CD14-positive monocyte (primary cell): ENCODE measurements around the gene LLGL2. TPM values are rescaled to one million over a fixed set of nuclear protein-coding genes. Genes with fewer than 3 reads are reported as not detected.
A peak's percentile ranks its signal among the peaks of the same experiment; 100 is the strongest.

Experiments used
- DNase-seq, 3 donors: peaks; one replicate each; pipeline ENCODE4 v3.0.0-alpha.2; 2011 to 2022
- H2AFZ ChIP-seq: 2 replicates; pipeline ENCODE4 v1.6.0; 2012; ENCODE audit warnings: mild to moderate bottlenecking, low read depth, low read length, inconsistent platforms; ENCODE audit not compliant: insufficient read depth, poor library complexity, severe bottlenecking
- H3K27ac ChIP-seq, 2 donors: 1 replicate in 1 of 2; 2 replicates in 1 of 2; pipeline ENCODE4 v1.5.1; 2012 to 2013; ENCODE audit warnings: low read length in 2 of 2, control low read depth in 1 of 2, inconsistent platforms in 1 of 2, low read depth in 1 of 2, mild to moderate bottlenecking in 1 of 2
- H3K27me3 ChIP-seq, 2 donors: one replicate each; pipeline versions ENCODE4 v1.6.0 to v1.6.1; 2011 to 2013; ENCODE audit warnings: low read length in 2 of 2; ENCODE audit not compliant: control insufficient read depth in 2 of 2, insufficient read depth in 2 of 2
- H3K36me3 ChIP-seq, 2 donors: replicated peaks in 1 of 2; 1 replicate in 1 of 2; 2 replicates in 1 of 2; pipeline versions ENCODE4 v1.5.1 to v1.6.1; 2012 to 2013; ENCODE audit warnings: low read length in 2 of 2, control low read depth in 1 of 2, inconsistent platforms in 1 of 2, mild to moderate bottlenecking in 1 of 2; ENCODE audit not compliant: insufficient read depth in 2 of 2, control insufficient read depth in 1 of 2
- H3K4me1 ChIP-seq, 2 donors: 1 replicate in 1 of 2; 2 replicates in 1 of 2; pipeline versions ENCODE4 v1.5.1 to v1.6.1; 2012 to 2013; ENCODE audit warnings: low read length in 2 of 2, control low read depth in 1 of 2, inconsistent platforms in 1 of 2, mild to moderate bottlenecking in 1 of 2, moderate library complexity in 1 of 2; ENCODE audit not compliant: insufficient read depth in 2 of 2, control insufficient read depth in 1 of 2
- H3K4me2 ChIP-seq: replicated peaks from 2 replicates; pipeline ENCODE3; 2012; ENCODE audit warnings: low read length, moderate library complexity, mild to moderate bottlenecking; ENCODE audit not compliant: poor library complexity, severe bottlenecking; ENCODE audit errors: extremely low read depth
- H3K4me3 ChIP-seq, 3 experiments: fragments of 200-600 bp in 1 of 3; sonication (generic) in 1 of 3; replicated peaks in 1 of 3; 1 replicate in 2 of 3; 2 replicates in 1 of 3; pipeline ENCODE4 v1.5.1; 2011 to 2013; ENCODE audit warnings: low read length in 3 of 3, mild to moderate bottlenecking in 3 of 3, control low read depth in 2 of 3, low read depth in 2 of 3, inconsistent platforms in 1 of 3, moderate library complexity in 1 of 3
- H3K79me2 ChIP-seq: 2 replicates; pipeline ENCODE4 v1.6.0; 2012; ENCODE audit warnings: mild to moderate bottlenecking, control low read depth, inconsistent platforms, low read length, moderate library complexity; ENCODE audit not compliant: insufficient read depth
- H3K9ac ChIP-seq: 2 replicates; pipeline ENCODE4 v1.6.0; 2017; ENCODE audit warnings: low read length, mild to moderate bottlenecking; ENCODE audit not compliant: insufficient read depth, poor library complexity, severe bottlenecking
- H3K9me3 ChIP-seq, 2 donors: replicated peaks in 1 of 2; 1 replicate in 1 of 2; 2 replicates in 1 of 2; pipeline versions ENCODE4 v1.5.1 to v1.6.1; 2012 to 2013; ENCODE audit warnings: low read length in 2 of 2, control low read depth in 1 of 2; ENCODE audit not compliant: control insufficient read depth in 1 of 2, insufficient read depth in 1 of 2
- H4K20me1 ChIP-seq: 2 replicates; pipeline ENCODE4 v1.6.0; 2012; ENCODE audit warnings: mild to moderate bottlenecking, low read length, control low read depth, moderate library complexity; ENCODE audit not compliant: insufficient read depth
- H3K27ac Mint-ChIP-seq, 7 donors: one replicate each; pipeline ENCODE4 v1.8.0; 2020; ENCODE audit warnings: mild to moderate bottlenecking in 7 of 7, mixed read lengths in 7 of 7, moderate library complexity in 6 of 7, inconsistent platforms in 2 of 7
- H3K27me3 Mint-ChIP-seq, 3 donors: one replicate each; pipeline ENCODE4 v1.8.0; 2021 to 2022; ENCODE audit warnings: low read depth in 3 of 3, mild to moderate bottlenecking in 3 of 3, mixed read lengths in 3 of 3, moderate library complexity in 3 of 3, inconsistent platforms in 1 of 3
- H3K36me3 Mint-ChIP-seq, 2 donors: one replicate each; pipeline ENCODE4 v1.8.0; 2020; ENCODE audit warnings: mixed read lengths in 2 of 2, inconsistent platforms in 1 of 2, mild to moderate bottlenecking in 1 of 2
- H3K4me1 Mint-ChIP-seq: one replicate; pipeline ENCODE4 v1.8.0; 2020; ENCODE audit warnings: mild to moderate bottlenecking, mixed read lengths
- H3K4me3 Mint-ChIP-seq, 2 donors: one replicate each; pipeline ENCODE4 v1.8.0; 2020; ENCODE audit warnings: mild to moderate bottlenecking in 2 of 2, mixed read lengths in 2 of 2, moderate library complexity in 1 of 2
- H3K9me3 Mint-ChIP-seq, 7 donors: one replicate each; pipeline ENCODE4 v1.8.0; 2020 to 2022; ENCODE audit warnings: mixed read lengths in 7 of 7, mild to moderate bottlenecking in 6 of 7, moderate library complexity in 6 of 7, inconsistent platforms in 2 of 7
- WGBS: methylation state at CpG from one replicate; pipeline ENCODE4 v1.1.5; 2013; ENCODE audit warnings: missing lambda C conversion rate; ENCODE audit not compliant: insufficient coverage; 5-methylcytosine and 5-hydroxymethylcytosine counted together
- intact Hi-C, 2 donors: fragments of 100-400 bp; cut with micrococcal nuclease; formaldehyde crosslinking; loops; one replicate each; pipeline versions ENCODE4 v1.15.0 to v1.15.1; 2023
- polyA minus RNA-seq: library from RNA; depleted of rRNA, polyadenylated mRNA; stranded (reverse); fragments of >200 nt; gene quantifications from 2 replicates; pipeline ENCODE4 v1.2.3, GENCODE V29; 2012
- polyA plus RNA-seq, 3 donors: library from polyadenylated mRNA; depleted of rRNA in 1 of 3; unstranded in 2 of 3; stranded (reverse) in 1 of 3; fragments of 300-500 nt in 2 of 3; fragments of >200 nt in 1 of 3; fragmentation: Illumina TruSeq in 2 of 3; gene quantifications; 1 replicate in 2 of 3; 2 replicates in 1 of 3; pipeline ENCODE4 v1.2.3, GENCODE V29; 2012 to 2021
- total RNA-seq, 12 experiments: library from RNA in 1 of 12; stranded (reverse) in 1 of 12; fragments of 120-200 nt in 1 of 12; gene quantifications; one replicate each; pipeline ENCODE4 v1.2.4 and lab custom pipeline; 2013 to 2026; ENCODE audit warnings: mixed read lengths in 6 of 12, inconsistent platforms in 1 of 12
- TF ChIP-seq, protein P1 (sequence below): fragments of 200-600 bp; IDR thresholded peaks from one replicate; pipeline ENCODE4 v1.8.0; 2022; ENCODE audit warnings: antibody characterized with exemption, mild to moderate bottlenecking

LLGL2 gene
- 7.0 TPM for total RNA-seq (2013)
- 1 to 10 TPM; 4.8 to 7.5 (median 5.5) TPM for polyA plus RNA-seq
- 4.0 and 4.3 TPM in 2 replicates for polyA minus RNA-seq
- 1.0 to 5.5 (median 2.5) reads per million in 11 experiments for total RNA-seq (lab: John Stamatoyannopoulos, UW)

DNA sequence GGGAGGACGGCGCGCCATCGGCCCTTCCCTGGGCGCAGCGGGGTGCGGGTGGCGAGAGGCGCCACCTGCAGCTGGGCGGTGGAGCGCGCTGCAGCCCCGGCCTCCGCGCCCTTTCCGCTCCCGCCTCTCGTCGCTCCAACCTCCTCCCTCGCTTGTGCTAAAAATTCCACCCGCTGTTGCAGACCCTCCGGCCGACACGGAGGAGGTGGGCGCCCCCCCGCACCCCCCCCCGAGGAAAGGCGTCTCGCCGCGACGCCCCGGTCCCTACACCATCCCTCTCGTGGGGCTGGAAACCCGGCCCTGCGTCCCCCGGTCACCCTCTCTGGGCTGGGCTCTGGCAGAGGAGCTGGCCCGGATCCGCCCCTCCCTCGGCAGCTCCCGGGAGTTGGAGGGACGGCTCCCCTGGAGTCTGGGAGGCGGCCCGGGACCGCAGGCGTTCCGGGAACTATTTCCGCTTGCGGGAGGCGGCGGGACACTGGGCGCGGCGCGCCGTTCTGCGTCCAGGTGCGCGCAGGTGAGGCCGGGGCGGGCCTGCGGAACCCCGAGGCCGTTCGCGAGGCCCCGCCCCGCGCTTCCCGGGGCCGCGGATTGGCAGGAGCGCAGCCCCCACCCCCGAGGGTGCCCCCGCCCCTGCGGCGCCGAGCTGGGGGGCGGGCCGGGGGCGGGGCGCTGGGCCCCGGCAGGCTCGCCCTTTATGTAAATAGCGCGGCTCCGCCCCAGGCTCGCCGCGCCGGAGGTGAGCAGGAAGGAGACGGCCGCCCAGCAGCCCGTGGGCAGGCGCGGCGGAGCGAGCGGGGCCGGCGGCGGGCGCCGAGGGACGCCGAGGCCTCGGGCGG, at the start of gene LLGL2:
LLGL2 (plus strand) TSS at position 728 of the 836 bp plus-strand sequence. CDS start 17,730 bp downstream, outside the sequence.
- Histone ChIP-seq H3K9ac (no peak within 1 kb of the TSS), H2AFZ (peak within 1 kb of the TSS; percentile 93), H3K4me2 (peak within 1 kb of the TSS; percentile 99), H3K27ac (no peak within 1 kb of the TSS), H3K36me3 (no peaks in the 10 kb centered on the region), H3K4me3 (peak within 1 kb of the TSS; percentile 63 to 88 (median 83)), H3K79me2 (no peaks in the 10 kb centered on the region), H3K4me1 (peaks cover 16 to 22% of the 10 kb centered on the region in 2 donors), H3K9me3 (no peaks in the 10 kb centered on the region), H4K20me1 (no peaks in the 10 kb centered on the region), H3K27me3 (peaks cover 5 to 18% of the 10 kb centered on the region in 2 donors)
- Mint-ChIP-seq H3K36me3 (peaks cover 10 to 13% of the 10 kb centered on the region in 2 donors), H3K4me3 (peak within 1 kb of the TSS; percentile 67 to 86), H3K27ac (peak within 1 kb of the TSS in 1 of 7 donors; percentile 25), H3K27me3 (peaks cover 14 to 25% (median 20%) of the 10 kb centered on the region in 3 donors), H3K4me1 (peaks cover 17% of the 10 kb centered on the region), H3K9me3 (peaks cover 0 to 6% (median 0%) of the 10 kb centered on the region in 7 donors)
- WGBS = under 1% methylated on average over 85 of the region's 108 CpGs
- DNase-seq = peak; percentile 48 to 60 (median 58)
- TF ChIP-seq, protein P1, sequence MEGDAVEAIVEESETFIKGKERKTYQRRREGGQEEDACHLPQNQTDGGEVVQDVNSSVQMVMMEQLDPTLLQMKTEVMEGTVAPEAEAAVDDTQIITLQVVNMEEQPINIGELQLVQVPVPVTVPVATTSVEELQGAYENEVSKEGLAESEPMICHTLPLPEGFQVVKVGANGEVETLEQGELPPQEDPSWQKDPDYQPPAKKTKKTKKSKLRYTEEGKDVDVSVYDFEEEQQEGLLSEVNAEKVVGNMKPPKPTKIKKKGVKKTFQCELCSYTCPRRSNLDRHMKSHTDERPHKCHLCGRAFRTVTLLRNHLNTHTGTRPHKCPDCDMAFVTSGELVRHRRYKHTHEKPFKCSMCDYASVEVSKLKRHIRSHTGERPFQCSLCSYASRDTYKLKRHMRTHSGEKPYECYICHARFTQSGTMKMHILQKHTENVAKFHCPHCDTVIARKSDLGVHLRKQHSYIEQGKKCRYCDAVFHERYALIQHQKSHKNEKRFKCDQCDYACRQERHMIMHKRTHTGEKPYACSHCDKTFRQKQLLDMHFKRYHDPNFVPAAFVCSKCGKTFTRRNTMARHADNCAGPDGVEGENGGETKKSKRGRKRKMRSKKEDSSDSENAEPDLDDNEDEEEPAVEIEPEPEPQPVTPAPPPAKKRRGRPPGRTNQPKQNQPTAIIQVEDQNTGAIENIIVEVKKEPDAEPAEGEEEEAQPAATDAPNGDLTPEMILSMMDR = peak; percentile 41
- intact Hi-C loops = no loop called here

- DNase-seq = no peak
- no peak overlapping the region for H3K4me3 ChIP-seq
- WGBS = 80% methylated on average over 1 of the region's 3 CpGs
- no peak overlapping the region for H2AFZ ChIP-seq
- H3K4me1 Mint-ChIP-seq = peaks cover 13% of the 10 kb centered on the region
- H3K36me3 ChIP-seq = peaks cover 37 to 65% of the 10 kb centered on the region in 2 donors
- H4K20me1 ChIP-seq = peaks cover 5% of the 10 kb centered on the region
- H3K4me1 ChIP-seq = peaks cover 5 to 9% of the 10 kb centered on the region in 2 donors
- intact Hi-C loops = no loop called here
- H3K9me3 ChIP-seq = no peaks in the 10 kb centered on the region
- H3K4me2 ChIP-seq = no peak overlapping the region
- peak overlapping the region in 2 of 7 donors; percentile 16 to 53 for H3K27ac Mint-ChIP-seq
- no peak overlapping the region for H3K4me3 Mint-ChIP-seq
- no peaks in the 10 kb centered on the region for H3K79me2 ChIP-seq
- no peak overlapping the region for H3K27ac ChIP-seq
- TF ChIP-seq, protein P1 = no peak
- H3K27me3 Mint-ChIP-seq = peaks cover 0 to 5% (median 0%) of the 10 kb centered on the region in 3 donors
- no peaks in the 10 kb centered on the region for H3K27me3 ChIP-seq
- H3K9me3 Mint-ChIP-seq = no peaks in the 10 kb centered on the region
- peaks cover 49 to 84% of the 10 kb centered on the region in 2 donors for H3K36me3 Mint-ChIP-seq
- H3K9ac ChIP-seq = no peak overlapping the region
These were observed 49.6 kb upstream of the LLGL2 start for GRCh38 chr17:75475851-75476250.
